ENCODE results near the gene SPAG7.

DNA sequence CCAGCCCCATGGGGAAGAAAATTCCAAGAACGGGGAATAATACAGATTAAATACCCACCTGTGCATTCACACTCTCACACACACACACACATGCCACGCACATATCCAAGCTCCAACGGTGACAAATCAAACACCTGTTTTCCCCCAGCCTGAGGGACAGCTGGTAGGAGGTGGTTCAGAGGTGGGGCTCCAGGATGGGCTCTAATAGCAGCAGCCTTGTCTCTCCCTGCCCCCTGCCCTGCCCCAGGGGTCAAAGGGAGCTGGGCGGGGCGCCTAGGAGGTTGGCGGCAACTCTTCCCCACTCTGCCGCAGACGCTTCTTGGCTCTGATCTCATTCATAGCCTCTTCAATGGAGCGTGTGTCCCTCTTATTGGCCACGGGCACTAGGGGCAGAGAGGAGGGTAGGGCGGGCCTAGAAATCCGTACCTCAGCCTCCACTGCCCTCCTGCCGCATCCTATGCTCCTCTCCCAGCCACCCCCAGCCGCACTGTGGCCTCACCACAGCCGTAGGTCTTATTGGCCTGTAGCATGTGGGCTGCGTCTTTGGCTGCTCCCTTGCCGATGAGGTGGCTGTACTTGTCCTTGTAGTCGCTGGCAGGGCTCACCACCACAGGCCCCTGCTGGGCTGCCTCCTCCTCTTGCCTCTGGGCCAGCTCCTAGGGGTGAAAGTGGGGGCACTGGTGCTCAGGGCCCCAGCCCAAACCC lies 8.2 kb downstream of the SPAG7 start:
- TF ChIP-seq, protein P1, sequence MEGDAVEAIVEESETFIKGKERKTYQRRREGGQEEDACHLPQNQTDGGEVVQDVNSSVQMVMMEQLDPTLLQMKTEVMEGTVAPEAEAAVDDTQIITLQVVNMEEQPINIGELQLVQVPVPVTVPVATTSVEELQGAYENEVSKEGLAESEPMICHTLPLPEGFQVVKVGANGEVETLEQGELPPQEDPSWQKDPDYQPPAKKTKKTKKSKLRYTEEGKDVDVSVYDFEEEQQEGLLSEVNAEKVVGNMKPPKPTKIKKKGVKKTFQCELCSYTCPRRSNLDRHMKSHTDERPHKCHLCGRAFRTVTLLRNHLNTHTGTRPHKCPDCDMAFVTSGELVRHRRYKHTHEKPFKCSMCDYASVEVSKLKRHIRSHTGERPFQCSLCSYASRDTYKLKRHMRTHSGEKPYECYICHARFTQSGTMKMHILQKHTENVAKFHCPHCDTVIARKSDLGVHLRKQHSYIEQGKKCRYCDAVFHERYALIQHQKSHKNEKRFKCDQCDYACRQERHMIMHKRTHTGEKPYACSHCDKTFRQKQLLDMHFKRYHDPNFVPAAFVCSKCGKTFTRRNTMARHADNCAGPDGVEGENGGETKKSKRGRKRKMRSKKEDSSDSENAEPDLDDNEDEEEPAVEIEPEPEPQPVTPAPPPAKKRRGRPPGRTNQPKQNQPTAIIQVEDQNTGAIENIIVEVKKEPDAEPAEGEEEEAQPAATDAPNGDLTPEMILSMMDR (IDR thresholded peaks at IDR 0.05; ENCODE audit: low read depth, low read length, poor library complexity, severe bottlenecking), result no peak
- no peak for TF ChIP-seq EZH2phosphoT487 (IDR thresholded peaks at IDR 0.05; ENCODE audit: borderline replicate concordance, low read length)
